CD4-positive, alpha-beta T cell treated with Interferon gamma for 1 hour (primary cell): ENCODE results near the gene PLK1.

Experiments used
- DNase-seq: peaks from one replicate; pipeline ENCODE4 v3.0.0-alpha.2; 2020

Gene PLK1

DNA sequence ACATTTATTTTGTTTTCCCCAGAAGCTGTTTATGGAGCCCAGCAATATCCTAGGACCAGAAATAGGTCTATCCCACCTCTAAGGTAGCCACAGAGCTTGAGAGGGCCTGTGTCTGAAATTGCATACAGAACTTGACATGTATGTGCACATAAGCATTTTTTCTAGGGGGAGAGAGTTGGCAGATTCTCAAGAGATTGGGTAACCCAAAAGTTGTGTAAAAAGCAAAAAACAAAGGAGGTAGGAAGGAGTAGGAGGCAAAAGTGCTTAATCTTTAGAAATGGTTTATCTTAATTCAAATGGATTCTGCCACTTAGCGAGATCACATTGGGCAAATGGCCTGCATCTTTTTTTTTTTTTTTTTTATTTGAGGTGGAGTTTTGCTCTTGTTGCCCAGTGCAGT is 3.5 kb downstream of the PLK1 start:
- no peak for DNase-seq

DNA sequence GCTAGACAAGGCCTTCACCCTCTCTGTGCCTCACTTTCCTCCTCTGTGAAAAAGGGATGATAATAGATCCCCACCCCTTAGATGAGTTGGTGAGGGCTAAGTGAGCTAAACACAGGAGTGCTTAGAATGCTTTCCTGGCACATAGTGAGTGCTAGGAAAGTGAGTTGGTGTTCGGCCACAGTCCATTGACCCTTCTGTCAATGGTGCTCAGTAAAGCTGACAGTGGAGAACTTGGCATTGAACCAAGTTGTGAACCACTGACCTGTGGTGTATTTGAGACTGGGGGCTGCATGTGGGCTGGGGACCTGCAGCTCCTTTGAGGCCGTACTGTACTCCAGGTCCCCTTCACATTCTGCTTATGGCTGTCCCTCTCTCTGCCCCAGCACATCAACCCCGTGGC is 4.8 kb downstream of the PLK1 start:
- no peak for DNase-seq

DNA sequence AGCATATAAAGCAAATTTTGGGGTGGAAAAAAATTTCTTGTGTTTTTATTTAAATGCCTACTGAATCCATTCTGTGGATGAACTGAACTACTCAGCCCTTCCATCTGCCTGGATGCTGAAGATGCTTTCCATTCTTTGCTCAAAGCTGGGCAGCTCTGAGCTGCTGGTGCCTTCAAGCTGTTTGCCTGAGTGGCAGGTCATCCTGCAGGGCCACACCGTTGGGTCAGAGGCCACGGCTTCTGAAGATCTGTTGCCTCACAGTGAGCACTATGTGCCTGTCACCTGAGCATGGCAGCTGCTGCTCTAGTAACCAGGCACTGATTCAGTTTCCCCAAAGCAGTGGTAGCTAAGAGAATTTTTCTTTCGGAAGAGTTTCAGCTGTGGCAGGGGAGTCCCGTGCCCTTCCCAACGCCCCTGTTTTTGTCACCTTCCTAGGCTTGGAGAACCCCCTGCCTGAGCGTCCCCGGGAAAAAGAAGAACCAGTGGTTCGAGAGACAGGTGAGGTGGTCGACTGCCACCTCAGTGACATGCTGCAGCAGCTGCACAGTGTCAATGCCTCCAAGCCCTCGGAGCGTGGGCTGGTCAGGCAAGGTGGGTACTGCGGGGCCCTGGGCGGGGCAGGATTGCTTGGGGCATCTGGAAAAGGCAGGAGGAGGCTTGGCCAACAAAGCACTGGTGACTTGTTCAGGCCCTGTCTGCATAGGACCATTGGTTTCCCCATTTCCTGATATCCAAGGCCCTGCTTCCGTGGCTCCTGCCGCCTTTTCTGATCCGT is 8.5 kb downstream of the PLK1 start:
- DNase-seq: no peak

DNA sequence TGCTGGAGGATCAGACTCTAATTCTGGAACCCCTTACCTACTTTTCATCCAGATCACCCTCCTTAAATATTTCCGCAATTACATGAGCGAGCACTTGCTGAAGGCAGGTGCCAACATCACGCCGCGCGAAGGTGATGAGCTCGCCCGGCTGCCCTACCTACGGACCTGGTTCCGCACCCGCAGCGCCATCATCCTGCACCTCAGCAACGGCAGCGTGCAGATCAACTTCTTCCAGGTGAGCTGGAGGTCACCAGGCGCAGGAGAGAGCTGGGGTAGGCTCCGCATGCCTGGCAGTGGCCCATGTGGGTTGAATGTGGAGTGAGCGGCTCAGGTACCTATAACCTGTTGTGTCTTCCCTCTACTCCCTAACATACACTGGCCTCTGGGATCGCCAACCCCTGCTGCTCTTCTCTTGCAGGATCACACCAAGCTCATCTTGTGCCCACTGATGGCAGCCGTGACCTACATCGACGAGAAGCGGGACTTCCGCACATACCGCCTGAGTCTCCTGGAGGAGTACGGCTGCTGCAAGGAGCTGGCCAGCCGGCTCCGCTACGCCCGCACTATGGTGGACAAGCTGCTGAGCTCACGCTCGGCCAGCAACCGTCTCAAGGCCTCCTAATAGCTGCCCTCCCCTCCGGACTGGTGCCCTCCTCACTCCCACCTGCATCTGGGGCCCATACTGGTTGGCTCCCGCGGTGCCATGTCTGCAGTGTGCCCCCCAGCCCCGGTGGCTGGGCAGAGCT is 10.9 kb downstream of the PLK1 start:
- no peak for DNase-seq

DNA sequence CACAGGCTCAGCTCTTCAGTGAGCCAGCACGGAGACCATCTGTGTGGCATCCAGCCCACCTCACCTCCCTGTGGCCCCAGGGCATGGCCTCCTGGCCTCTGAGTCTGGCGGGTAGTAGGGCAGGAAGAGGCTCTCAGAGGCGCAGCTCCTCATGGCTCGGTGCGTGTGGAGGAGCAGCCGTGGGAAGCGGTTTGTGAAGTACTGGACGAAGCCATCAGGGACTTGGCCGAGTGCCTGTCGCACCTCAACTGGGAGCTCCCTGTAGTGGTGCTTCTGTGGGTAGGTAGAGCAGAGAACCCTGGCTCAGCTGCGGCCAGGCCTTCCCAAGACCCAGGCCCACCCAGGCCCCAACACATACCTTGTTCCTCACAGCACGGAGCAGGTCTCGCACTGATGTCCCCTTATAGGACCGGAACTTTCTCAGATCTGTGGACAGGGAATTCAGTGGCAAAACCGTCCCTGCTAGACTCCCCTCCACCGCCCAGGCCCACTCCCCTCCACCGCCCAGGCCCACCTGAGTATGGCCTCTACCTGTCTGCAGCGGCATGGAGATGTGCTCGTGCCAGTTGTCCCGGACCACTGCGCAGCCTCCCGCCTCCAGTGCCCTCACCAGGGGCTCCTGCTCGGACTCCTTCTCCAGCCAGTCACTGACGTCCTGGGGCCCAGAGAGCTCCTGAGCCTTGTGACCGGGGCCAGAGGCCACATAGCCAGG is 12.2 kb downstream of the PLK1 start:
- no peak for DNase-seq

DNA sequence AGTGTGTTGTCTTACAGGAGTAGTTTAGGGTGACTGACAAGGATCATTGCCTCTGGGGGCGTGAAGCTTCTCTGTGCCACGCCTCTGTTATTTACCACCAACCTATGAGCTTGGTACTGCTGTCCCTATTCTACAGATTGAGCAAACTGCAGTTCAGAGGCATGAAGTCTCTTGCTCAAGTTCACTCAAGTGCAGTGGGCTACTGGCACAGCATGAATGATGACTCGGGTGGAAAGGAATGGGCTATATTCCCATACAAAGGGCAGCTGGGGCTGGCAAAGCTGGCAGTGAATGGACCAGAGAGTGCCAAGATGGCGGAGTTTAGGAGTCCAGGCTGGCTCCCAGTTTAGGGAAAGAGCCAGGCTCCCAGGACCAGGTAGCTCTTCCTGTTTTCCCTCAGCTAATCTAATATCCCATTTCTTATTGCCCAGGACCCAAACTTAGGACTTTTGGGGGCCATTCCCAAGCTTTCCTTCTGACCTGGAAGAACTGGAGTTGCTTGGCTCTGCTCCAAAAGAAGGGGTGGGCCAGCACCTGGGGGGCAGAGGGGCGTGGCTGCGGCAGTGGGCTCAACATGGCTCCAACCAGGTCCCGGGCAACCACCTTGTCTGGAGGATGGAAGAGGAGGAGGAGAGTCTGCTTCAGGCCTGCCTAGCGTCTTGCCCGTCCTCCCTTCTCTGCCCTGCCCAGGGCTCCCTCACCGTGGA is 12.9 kb downstream of the PLK1 start:
- no peak for DNase-seq

DNA sequence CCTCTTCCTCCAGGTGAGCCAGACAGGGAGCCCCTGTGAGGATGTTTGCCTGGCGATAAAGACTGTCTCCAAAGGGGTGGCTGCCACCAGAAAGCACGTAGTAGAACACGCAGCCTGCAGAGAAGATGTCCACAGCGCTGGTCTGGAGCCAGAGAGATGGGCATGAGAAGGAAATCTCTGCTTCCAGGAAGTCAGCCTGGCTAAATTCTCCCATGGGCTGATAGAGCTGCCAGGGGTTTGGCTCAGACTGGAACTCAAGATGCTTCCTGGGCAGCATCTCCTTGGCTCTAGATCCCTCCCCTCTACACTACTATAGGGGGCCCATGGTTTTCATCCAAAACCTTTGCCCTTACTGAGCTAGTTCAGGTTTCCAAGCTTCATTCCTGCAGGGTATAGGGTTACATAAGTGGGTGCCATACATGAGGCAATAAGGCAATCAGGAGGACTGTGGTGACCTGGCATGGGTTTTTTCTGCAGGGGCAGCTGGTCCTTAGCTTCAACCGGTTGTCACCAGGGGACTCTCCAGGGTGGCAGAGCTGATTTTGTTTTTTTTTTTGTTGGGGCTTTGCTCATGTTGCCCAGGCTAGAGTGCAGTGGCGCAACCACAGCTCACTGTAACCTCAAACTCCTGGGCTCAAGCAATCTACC is 13.6 kb downstream of the PLK1 start:
- DNase-seq: no peak

DNA sequence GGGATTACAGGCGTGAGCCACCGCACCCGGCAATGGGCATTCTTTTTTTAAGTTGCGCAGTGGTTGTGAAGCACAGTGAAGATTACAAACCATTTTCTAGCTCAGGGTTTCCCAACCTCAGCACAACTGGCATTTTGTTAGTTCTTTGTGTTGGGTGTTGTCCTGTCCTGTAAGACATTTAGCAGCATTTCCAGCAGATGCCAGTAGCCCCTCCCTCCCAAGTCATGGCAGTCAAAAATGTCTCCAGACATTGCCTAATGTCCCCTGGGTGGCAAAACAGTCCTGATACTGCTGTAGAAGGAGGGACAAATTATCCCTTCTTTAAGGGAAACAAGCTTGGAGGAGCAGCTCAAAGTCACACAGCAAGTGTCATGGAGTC is 15.6 kb downstream of the PLK1 start:
- no peak for DNase-seq

DNA sequence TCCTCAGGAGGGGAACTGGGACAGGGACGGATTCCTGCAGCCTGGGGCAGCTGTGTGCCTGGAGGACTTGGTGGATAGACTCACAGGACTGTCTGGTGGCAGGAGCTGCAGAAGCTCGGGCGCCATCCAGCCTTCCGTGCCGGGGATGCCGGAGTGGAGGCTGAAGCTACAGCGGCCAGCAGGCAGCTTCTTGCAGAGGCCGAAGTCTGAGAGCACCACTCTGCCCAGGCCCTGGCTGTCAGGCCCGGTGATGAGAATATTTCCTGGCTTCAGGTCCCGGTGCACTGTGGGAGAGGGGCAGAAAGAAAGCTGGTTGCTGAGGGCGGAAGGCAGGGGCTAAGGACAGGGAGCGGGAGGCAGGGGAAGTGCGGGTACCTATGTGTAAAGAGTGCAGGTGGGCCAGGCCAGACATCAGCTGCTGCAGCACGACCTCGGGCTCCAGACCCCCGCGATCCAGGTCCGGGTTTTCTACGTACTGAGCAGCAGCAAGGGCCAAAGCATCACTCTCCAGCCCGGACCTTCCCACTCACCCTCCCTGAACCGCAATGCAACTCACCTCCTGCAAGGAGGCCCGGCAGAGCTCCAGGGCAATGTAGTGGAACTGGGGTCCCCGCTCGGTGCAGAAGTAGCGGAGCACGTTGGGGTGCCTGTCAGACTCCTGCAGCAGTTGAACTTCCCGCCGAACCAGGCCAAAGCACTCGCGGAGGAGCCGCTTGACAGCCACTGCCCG is 16.1 kb downstream of the PLK1 start:
- DNase-seq: no peak

DNA sequence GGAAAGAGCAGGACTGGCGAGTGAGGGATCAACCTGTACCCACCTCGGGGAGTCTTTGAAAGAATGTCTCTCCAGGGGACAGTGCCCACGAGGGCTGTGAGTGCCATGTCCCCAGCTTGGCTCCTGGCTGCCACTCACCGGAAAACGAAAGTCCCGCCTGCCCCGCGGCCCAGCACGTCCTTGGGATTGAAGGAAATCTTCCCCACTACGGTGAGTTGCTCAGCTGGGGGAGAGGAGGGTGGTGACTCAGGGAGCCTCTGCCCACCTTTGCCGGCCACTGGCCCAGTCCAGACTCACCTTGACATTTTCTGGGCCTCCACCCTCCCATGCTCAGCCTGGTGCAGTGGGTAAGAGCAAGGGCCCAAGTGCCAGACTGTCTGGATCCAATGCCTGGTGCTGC is 17.1 kb downstream of the PLK1 start:
- DNase-seq: no peak

DNA sequence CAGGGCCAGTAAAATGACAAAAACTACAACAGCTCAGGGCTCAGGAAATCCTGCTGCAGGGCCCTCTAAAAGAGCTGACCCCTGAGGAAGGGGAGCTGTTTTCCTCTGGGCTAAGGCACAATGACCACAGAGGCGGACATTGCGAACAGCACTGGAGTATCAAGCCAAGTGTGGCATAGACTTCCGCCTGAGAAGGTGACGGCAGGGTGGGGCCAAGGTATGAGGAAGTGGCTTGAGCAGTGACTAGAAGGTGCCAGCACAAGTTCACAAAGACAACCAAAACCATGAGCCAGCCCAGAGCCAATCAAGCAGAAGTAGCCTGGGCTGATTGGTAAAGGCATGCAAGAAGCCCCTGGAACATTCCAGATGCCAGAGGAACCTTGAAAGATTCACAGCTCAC is 20.4 kb downstream of the PLK1 start:
- peak; percentile 22 for DNase-seq

DNA sequence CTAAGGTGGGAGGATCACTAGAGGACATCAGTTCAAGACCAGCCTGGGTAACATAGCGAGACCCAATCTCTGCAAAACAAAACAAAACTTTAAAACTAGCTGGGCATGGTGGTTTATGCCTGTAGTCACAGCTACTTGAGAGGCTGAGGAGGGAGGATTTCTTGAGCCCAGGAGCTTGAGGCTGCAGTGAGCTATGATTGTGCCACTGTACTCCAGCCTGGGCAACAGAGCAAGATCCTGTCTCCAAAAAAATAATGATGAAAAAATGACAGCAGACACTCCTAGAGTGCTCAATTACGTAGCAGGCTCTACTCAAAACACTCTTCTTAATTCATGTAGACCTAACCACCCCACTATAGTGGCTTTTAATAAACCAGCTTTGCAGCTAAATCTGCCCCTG is 21.4 kb downstream of the PLK1 start:
- DNase-seq: no peak

DNA sequence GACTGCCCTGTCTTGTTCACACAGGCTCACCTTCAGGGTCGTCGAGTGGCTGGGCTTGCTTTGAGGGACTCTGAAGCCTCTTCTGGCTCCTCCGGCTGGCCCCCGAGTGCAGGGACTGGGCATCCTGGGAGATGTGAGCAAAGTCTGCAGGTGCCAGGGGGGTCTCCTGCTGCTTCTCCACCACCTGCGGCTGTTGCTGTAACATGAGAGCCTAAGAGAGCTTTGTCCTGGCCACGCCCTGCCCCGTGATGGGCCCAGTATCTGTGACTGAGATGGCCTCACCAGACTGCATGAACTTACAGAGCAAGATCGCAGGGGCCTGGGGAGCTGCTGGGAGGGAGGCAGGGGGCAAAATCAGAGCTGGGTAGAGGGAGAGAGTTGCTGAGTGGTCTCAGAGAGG is 21.8 kb downstream of the PLK1 start:
- no peak for DNase-seq

DNA sequence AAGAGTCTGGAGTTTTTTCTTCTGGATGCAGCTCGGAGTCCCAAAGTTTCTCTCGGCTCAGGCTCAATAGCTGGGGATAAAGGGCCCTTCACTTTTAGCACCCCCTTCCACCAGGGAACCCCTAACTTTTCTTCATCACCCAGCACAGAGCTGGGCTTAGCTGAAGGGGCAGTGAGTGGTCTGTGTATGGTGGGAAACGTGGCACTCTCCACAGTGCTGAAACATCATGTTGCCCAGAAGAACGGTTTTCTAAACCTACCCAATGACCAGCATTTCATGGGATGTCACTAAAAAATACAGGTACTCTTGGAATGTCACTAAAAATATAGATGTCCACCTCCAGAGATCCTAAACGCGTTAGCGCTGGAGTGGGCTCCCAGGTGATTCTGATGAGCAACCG is 22.4 kb downstream of the PLK1 start:
- no peak for DNase-seq

DNA sequence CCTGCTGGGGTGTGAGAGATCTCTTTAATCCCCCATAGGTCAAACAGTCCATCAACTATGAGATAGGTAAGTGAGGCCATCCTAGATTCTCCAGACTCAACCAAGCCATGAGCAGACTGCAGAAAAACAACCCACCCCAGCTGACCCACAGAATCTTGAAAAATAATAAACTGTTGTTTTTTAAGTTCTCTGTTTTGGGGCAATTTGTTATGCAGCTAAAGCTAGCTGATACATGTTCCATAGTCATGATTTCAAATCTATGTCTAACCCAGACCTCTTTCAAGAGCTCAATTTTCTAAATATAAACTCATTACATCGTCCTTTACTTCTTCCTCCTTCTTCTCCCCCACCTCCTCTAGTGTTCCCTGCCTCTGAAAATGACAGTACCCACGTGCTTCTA is 24.3 kb downstream of the PLK1 start:
- DNase-seq: no peak

DNA sequence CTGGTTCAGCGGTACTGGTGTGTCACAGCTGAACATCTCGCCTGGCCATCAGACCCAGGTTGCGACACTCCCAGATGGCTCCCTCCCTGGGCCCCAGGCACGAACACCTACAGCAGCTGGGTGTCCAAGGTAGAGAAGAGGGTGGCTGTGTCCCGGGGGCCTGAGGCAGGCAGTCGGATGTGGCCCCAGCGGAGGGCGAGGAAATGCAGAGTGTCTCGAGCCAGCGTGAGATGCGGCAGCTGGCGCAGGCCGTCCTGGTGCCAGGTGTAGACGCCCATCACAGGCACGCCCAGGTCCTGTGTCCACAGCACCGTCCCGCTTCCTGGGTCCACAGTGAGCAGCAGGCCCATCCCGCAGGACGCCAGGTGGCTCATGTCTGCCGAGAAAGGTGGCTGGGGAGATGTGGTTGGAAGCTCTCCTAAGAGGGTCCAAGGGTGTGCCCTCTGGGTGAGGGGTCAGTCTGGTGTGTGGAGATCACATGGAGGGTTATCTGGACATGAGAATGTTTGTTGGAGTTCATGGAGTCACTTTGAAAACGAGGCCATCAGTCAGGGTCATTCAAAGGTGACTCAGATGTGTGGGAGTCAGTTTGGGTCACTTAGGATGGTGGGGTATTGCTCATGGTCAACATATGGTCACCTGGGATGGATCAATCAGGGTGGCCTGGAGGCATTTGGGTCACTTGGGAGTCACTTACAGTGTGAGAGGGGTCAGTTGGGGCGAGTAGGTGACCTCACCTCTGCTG is 26.3 kb downstream of the PLK1 start:
- DNase-seq: no peak

DNA sequence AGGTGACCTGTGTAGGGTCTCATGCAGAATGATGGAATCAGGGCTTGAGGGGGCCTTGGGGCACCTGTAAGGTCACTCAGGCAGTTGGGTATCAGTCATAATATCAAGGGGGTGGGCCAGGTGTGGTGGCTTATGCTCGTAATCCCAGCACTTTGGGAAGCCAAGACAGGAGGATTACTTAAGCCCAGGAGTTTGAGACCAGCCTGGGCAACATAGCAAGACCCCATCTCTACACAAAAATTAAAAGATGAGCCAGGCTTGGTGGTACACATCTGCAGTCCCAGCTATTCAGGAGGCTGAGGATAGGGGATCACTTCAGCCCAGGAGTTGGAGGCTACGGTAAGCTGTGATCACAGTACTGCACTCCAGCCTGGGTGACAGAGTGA is 26.8 kb downstream of the PLK1 start:
- no peak for DNase-seq

DNA sequence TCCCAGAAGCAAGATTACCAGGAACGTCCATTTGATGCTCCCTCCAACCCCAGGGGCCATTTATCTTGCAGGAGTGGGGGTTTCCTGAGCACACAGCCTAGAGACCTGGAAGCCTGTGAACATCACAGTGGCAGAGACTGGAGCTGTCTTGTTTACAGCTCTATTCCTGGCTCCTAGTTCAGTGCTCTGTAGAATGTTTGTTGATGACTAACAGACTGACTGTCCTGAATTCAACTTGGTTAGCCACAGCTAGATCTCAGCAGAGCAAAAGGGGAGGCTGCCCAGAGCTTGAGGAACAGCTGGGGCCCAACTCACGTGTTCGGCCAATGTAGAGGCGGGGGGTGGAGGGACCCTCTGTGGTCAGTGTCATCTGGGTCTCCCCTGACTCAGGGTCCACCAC is 27.8 kb downstream of the PLK1 start:
- no peak for DNase-seq

DNA sequence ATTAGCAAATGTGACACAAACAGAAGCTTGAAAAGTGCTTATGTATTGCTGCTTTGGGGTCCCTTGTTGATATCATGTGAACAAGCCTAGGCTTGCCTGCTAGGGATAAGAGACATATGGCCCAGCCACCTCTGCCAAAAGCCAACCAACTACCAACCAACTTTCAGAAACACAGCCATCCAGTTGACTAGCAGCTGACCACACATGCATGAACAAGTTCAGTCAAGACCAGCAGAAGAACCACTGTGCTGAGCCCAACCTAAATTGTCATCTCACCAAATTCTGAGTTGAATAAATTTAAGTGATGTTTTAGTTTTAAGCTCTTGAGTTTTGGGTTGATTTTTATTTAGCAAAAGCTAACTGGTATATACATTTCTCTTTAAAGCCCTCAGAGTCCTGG is 30.8 kb downstream of the PLK1 start:
- DNase-seq: no peak

DNA sequence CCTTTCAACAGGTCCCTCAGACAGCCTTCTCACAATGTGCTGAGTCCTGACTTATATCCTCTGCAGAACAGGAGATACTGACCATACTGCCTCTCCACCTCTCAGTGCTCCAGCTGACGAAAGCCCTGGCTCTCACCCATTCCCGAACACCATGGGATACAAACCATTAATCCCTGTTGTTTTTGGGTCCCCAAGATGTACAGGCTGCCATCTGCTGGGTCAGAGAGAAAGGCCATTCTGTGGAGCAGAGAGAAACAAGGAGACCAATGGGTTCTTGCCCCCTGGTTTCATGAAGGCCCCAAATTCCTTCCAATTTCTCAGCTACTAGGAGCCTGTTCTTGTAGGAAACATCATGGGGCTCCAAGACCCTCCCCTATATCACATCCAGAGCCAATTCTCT is 31.3 kb downstream of the PLK1 start:
- DNase-seq: no peak

DNA sequence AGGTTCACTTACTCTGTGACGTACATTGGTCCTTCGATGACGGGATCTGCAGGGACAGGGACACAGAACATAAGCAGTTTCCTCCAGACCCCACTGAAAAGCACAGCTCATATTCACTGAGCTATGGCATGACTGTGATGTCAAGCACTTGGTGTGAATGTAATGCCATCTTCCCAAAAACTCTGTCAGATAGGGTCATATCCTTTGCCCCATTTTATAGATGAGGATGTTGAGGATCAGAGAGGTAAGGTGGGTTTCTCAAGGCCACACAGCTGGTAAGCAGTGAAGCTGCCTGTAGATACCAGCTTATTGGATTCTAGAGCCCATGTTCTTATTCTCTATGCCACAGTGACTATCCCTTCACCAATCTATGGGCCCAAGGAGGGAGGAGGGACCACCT is 31.8 kb downstream of the PLK1 start:
- DNase-seq: no peak

DNA sequence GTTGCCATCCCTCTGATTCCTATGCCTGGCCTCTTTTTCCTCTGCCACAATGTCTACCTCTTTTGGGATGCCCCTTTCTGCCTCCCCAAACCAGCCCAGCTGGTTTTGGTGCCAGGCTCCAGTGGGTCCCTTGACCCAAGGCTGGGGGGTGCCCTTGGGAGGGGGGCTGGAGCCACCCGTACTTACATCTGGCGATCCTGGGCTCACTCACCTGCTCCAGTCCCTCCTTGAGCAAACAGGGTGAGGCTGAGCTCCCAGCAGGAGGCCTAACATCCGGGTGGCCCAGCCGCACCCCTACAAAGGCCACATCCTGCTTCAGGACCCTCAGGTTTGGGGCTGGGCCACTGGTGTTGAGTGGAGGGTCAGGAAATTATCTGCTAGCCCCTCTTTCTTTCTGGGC is 33.1 kb downstream of the PLK1 start:
- DNase-seq: no peak
